H1 (cell line): ENCODE results near the gene C14orf119.

Experiments used
- EZH2 ChIP-seq: fragments of 200-600 bp; sonication (generic); IDR thresholded peaks from 2 replicates; pipeline ENCODE4 v1.7.1; 2012; ENCODE audit warnings: low read depth, mild to moderate bottlenecking, moderate library complexity, low read length, inconsistent platforms; ENCODE audit not compliant: severe bottlenecking
- HDAC6 ChIP-seq: IDR thresholded peaks from one replicate; pipeline ENCODE4 v1.7.1; 2012; ENCODE audit warnings: low read depth, mild to moderate bottlenecking, inconsistent platforms, low read length, moderate library complexity
- JUN ChIP-seq: IDR thresholded peaks from 2 replicates; pipeline ENCODE4 v1.6.1; 2011; ENCODE audit warnings: low read depth, mild to moderate bottlenecking, improper control_type of control experiment, low read length
- KDM1A ChIP-seq: fragments of 200-600, 300-600 bp; sonication (generic); IDR thresholded peaks from 2 replicates; pipeline ENCODE4 v1.7.1; 2016; ENCODE audit warnings: mild to moderate bottlenecking, low read length, borderline replicate concordance
- POLR2A ChIP-seq, 2 experiments: IDR thresholded peaks; 1 replicate in 1 of 2; 2 replicates in 1 of 2; pipeline ENCODE4 v1.6.1; 2011; ENCODE audit warnings: low read depth in 2 of 2, low read length in 2 of 2, mild to moderate bottlenecking in 2 of 2; ENCODE audit errors: control extremely low read depth in 1 of 2
- POLR2AphosphoS5 ChIP-seq: IDR thresholded peaks from 2 replicates; pipeline ENCODE4 v1.6.1; 2011; ENCODE audit warnings: low read depth, low read length
- RAD21 ChIP-seq, 2 experiments: IDR thresholded peaks in 1 of 2; conservative IDR thresholded peaks in 1 of 2; 2 replicates each; pipeline ENCODE4 v1.6.1; 2011; ENCODE audit warnings: low read depth in 2 of 2, low read length in 2 of 2, improper control_type of control experiment in 1 of 2, inconsistent platforms in 1 of 2, mild to moderate bottlenecking in 1 of 2, moderate library complexity in 1 of 2
- SIX5 ChIP-seq: IDR thresholded peaks from 2 replicates; pipeline ENCODE4 v1.6.1; 2011; ENCODE audit warnings: mild to moderate bottlenecking, low read depth, low read length
- SP1 ChIP-seq: IDR thresholded peaks from 2 replicates; pipeline ENCODE4 v1.6.1; 2011; ENCODE audit warnings: low read depth, low read length
- TCF12 ChIP-seq: IDR thresholded peaks from 2 replicates; pipeline ENCODE4 v1.6.1; 2011; ENCODE audit warnings: low read depth, mild to moderate bottlenecking, low read length
- TF ChIP-seq, protein P1 (sequence below), 3 experiments: IDR thresholded peaks; 1 replicate in 2 of 3; 2 replicates in 1 of 3; pipeline versions ENCODE4 v1.5.1 to v1.6.1; 2011; ENCODE audit warnings: low read length in 3 of 3, mild to moderate bottlenecking in 3 of 3, inconsistent platforms in 2 of 3, low read depth in 1 of 3, moderate library complexity in 1 of 3; ENCODE audit not compliant: insufficient read depth in 1 of 3; ENCODE audit errors: control extremely low read depth in 1 of 3
- TF ChIP-seq, protein P2 (sequence below): IDR thresholded peaks from 2 replicates; pipeline ENCODE4 v1.6.1; 2012; ENCODE audit warnings: inconsistent platforms
- TF ChIP-seq, protein P3 (sequence below): IDR thresholded peaks from 2 replicates; pipeline ENCODE4 v1.6.1; 2011; ENCODE audit warnings: low read depth, mild to moderate bottlenecking, low read length; ENCODE audit not compliant: insufficient read depth

GRCh38 chr14:23101986-23102625, 6.8 kb downstream of the C14orf119 start:
- TF ChIP-seq RAD21 (IDR thresholded peaks at IDR 0.05 in 1 of 2, conservative IDR thresholded peaks at IDR 0.05 in 1 of 2; ENCODE audit: low read depth in 2 of 2, low read length in 2 of 2) = no peak
- TF ChIP-seq, protein P1, sequence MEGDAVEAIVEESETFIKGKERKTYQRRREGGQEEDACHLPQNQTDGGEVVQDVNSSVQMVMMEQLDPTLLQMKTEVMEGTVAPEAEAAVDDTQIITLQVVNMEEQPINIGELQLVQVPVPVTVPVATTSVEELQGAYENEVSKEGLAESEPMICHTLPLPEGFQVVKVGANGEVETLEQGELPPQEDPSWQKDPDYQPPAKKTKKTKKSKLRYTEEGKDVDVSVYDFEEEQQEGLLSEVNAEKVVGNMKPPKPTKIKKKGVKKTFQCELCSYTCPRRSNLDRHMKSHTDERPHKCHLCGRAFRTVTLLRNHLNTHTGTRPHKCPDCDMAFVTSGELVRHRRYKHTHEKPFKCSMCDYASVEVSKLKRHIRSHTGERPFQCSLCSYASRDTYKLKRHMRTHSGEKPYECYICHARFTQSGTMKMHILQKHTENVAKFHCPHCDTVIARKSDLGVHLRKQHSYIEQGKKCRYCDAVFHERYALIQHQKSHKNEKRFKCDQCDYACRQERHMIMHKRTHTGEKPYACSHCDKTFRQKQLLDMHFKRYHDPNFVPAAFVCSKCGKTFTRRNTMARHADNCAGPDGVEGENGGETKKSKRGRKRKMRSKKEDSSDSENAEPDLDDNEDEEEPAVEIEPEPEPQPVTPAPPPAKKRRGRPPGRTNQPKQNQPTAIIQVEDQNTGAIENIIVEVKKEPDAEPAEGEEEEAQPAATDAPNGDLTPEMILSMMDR (IDR thresholded peaks at IDR 0.05; ENCODE audit: control extremely low read depth in 1 of 3, insufficient read depth in 1 of 3, low read depth in 1 of 3, low read length in 3 of 3) = no peak
- TF ChIP-seq JUN = no peak
- no peak for TF ChIP-seq SIX5
- no peak for TF ChIP-seq POLR2AphosphoS5
- TF ChIP-seq EZH2 = no peak
- no peak for TF ChIP-seq TCF12
- TF ChIP-seq HDAC6 = no peak
- TF ChIP-seq, protein P2, sequence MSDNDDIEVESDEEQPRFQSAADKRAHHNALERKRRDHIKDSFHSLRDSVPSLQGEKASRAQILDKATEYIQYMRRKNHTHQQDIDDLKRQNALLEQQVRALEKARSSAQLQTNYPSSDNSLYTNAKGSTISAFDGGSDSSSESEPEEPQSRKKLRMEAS = no peak
- TF ChIP-seq KDM1A = no peak
- no peak for TF ChIP-seq SP1
- TF ChIP-seq, protein P3, sequence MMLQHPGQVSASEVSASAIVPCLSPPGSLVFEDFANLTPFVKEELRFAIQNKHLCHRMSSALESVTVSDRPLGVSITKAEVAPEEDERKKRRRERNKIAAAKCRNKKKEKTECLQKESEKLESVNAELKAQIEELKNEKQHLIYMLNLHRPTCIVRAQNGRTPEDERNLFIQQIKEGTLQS = no peak
- no peak for TF ChIP-seq POLR2A (IDR thresholded peaks at IDR 0.05; ENCODE audit: control extremely low read depth in 1 of 2, low read depth in 2 of 2, low read length in 2 of 2)
